ENCODE measurements around the gene TNNI3K.

Gene TNNI3K

DNA sequence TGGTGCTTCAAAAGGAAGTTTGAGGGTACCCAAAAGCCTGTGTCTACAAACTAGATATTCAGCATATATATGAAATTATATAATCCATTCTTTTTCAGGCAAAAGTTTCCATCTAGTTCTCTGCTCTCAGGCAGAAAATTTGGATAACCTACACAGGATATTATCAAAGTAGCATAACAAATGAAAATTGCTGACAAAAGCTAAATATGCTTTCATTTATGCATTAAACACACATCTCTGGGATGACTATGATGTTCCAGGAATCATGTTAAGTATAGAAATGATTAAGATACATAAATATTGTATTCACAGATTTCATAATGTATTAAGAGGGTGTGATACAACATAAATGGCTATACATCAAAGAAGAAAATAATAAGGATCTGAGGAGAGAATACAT, 184.4 kb downstream of the TNNI3K start:
- no peak overlapping the region for H3K4me3 ChIP-seq (ENCODE audit: low read depth, low read length)
- TF ChIP-seq, protein P1, sequence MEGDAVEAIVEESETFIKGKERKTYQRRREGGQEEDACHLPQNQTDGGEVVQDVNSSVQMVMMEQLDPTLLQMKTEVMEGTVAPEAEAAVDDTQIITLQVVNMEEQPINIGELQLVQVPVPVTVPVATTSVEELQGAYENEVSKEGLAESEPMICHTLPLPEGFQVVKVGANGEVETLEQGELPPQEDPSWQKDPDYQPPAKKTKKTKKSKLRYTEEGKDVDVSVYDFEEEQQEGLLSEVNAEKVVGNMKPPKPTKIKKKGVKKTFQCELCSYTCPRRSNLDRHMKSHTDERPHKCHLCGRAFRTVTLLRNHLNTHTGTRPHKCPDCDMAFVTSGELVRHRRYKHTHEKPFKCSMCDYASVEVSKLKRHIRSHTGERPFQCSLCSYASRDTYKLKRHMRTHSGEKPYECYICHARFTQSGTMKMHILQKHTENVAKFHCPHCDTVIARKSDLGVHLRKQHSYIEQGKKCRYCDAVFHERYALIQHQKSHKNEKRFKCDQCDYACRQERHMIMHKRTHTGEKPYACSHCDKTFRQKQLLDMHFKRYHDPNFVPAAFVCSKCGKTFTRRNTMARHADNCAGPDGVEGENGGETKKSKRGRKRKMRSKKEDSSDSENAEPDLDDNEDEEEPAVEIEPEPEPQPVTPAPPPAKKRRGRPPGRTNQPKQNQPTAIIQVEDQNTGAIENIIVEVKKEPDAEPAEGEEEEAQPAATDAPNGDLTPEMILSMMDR (IDR thresholded peaks at IDR 0.05; ENCODE audit: low read depth, low read length), result no peak

GRCh38 chr1:74420467-74420866, 185.3 kb downstream of the TNNI3K start:
- TF ChIP-seq, protein P1 (IDR thresholded peaks at IDR 0.05; ENCODE audit: low read depth, low read length), result no peak
- no peak overlapping the region for H3K4me3 ChIP-seq (ENCODE audit: low read depth, low read length)

- TF ChIP-seq, protein P1 (IDR thresholded peaks at IDR 0.05; ENCODE audit: low read depth, low read length), result no peak
Measured at GRCh38 chr1:74422421-74423292, 187.5 kb downstream of the TNNI3K start.

DNA sequence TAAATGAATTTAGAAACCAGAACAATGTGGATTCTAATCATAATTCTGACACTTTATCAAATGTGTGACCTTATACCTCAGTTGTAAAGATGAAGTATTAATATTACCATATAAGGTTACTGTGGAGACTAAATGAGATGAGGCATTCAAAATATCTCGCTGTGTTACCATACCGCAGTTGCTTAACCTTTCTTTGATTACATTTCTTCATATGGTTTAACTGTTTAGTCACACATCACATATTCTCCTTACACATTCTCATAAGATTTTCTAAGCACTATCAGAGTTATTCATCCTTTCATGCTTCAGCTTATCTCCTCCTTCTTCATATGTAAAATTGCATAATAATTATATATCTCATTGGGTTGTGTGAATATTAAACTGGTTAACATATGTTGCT, 188.3 kb downstream of the TNNI3K start:
- H3K4me3 ChIP-seq (ENCODE audit: low read depth, low read length), result no peak overlapping the region
- TF ChIP-seq, protein P1 (IDR thresholded peaks at IDR 0.05; ENCODE audit: low read depth, low read length), result no peak

More at GRCh38 chr1:74422421-74423292, 187.5 kb downstream of the TNNI3K start:
- H3K4me3 ChIP-seq (ENCODE audit: low read depth, low read length), result no peak overlapping the region

- peak overlapping the region; percentile 26 for H3K4me3 ChIP-seq (ENCODE audit: low read depth, low read length)
- TF ChIP-seq, protein P1 (IDR thresholded peaks at IDR 0.05; ENCODE audit: low read depth, low read length), result no peak
Measured at GRCh38 chr1:74425676-74426075, 190.5 kb downstream of the TNNI3K start.

- TF ChIP-seq, protein P1 (IDR thresholded peaks at IDR 0.05; ENCODE audit: low read depth, low read length), result no peak
- peak overlapping the region; percentile 26 for H3K4me3 ChIP-seq (ENCODE audit: low read depth, low read length)
Measured at GRCh38 chr1:74426208-74426937, 191.2 kb downstream of the TNNI3K start.

- H3K4me3 ChIP-seq (ENCODE audit: low read depth, low read length), result no peak overlapping the region
- TF ChIP-seq, protein P1 (IDR thresholded peaks at IDR 0.05; ENCODE audit: low read depth, low read length), result no peak
Measured at GRCh38 chr1:74427681-74428080, 192.5 kb downstream of the TNNI3K start.
